Stimulated activated memory B cell treated with anti-CD40 and anti-IgM and Interleukin-4, amounts not matched to agents 10 μg/mL and 1 μg/mL and 100 μg/mL, for 72 hours (primary cell): Measurements from ENCODE around the gene SERTAD2.

Experiments
- ATAC-seq: fragments of 150-1000 bp; cut with Tn5 transposase; 2 replicates; pipeline ENCODE4 v1.10.0; 2021
- H3K27ac Mint-ChIP-seq: one replicate; pipeline ENCODE4 v1.8.0; 2022; ENCODE audit warnings: mild to moderate bottlenecking, mixed read lengths
- H3K27me3 Mint-ChIP-seq: one replicate; pipeline ENCODE4 v1.8.0; 2022; ENCODE audit warnings: mixed read lengths
- H3K36me3 Mint-ChIP-seq: one replicate; pipeline ENCODE4 v1.8.0; 2022; ENCODE audit warnings: mixed read lengths
- H3K4me1 Mint-ChIP-seq: one replicate; pipeline ENCODE4 v1.8.0; 2022; ENCODE audit warnings: mixed read lengths
- H3K4me3 Mint-ChIP-seq: one replicate; pipeline ENCODE4 v1.8.0; 2022; ENCODE audit warnings: mild to moderate bottlenecking, moderate library complexity, mixed read lengths
- H3K9me3 Mint-ChIP-seq: one replicate; pipeline ENCODE4 v1.8.0; 2022; ENCODE audit warnings: mixed read lengths

SERTAD2 gene

DNA sequence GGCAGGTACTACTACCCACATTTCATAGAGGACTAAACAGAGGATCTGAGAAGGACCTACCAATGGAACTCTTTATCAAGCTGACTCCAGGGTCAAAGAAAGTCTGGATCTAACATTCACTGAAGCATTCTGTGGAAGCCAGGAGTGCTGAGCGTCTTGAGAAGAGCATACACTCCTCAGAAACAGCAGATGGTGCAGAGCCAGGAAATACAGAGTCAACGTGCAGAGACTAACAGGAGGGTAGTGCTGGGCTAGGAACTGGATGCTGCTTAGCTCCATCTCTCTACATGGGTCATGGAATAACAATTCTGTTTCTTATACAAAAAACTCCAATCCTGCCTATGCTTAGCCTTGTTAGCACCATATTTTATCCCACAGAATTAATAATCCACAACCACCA lies 5.5 kb upstream of the SERTAD2 start:
- Mint-ChIP-seq H3K4me3 (no peak overlapping the region), H3K27ac (peak overlapping the region; percentile 92), H3K36me3 (peaks cover 4% of the 10 kb centered on the region), H3K4me1 (peaks cover 82% of the 10 kb centered on the region), H3K9me3 (no peaks in the 10 kb centered on the region), H3K27me3 (no peaks in the 10 kb centered on the region)
- ATAC-seq: no peak

GRCh38 chr2:64658269-64658668 lies 4.6 kb upstream of the SERTAD2 start:
- peaks cover 4% of the 10 kb centered on the region for H3K36me3 Mint-ChIP-seq
- peaks cover 75% of the 10 kb centered on the region for H3K4me1 Mint-ChIP-seq
- H3K9me3 Mint-ChIP-seq: no peaks in the 10 kb centered on the region
- no peak for ATAC-seq
- peak overlapping the region; percentile 3 for H3K4me3 Mint-ChIP-seq
- no peaks in the 10 kb centered on the region for H3K27me3 Mint-ChIP-seq
- peak overlapping the region; percentile 92 for H3K27ac Mint-ChIP-seq

- H3K36me3 Mint-ChIP-seq: no peaks in the 10 kb centered on the region
- no peak for ATAC-seq
- H3K27ac Mint-ChIP-seq: peak overlapping the region; percentile 92
- peaks cover 76% of the 10 kb centered on the region for H3K4me1 Mint-ChIP-seq
- H3K9me3 Mint-ChIP-seq: no peaks in the 10 kb centered on the region
- no peaks in the 10 kb centered on the region for H3K27me3 Mint-ChIP-seq
- peak overlapping the region; percentile 4 for H3K4me3 Mint-ChIP-seq
Observed at GRCh38 chr2:64657411-64657810, 3.7 kb upstream of the SERTAD2 start.

GRCh38 chr2:64656379-64656778 lies 2.7 kb upstream of the SERTAD2 start:
- peak overlapping the region; percentile 92 for H3K27ac Mint-ChIP-seq
- peaks cover 77% of the 10 kb centered on the region for H3K4me1 Mint-ChIP-seq
- no peaks in the 10 kb centered on the region for H3K36me3 Mint-ChIP-seq
- H3K4me3 Mint-ChIP-seq: no peak overlapping the region
- no peaks in the 10 kb centered on the region for H3K9me3 Mint-ChIP-seq
- no peaks in the 10 kb centered on the region for H3K27me3 Mint-ChIP-seq
- ATAC-seq: no peak

GRCh38 chr2:64655873-64656272 lies 2.2 kb upstream of the SERTAD2 start:
- Mint-ChIP-seq H3K27ac (peak overlapping the region; percentile 92), H3K27me3 (no peaks in the 10 kb centered on the region), H3K4me1 (peaks cover 78% of the 10 kb centered on the region), H3K9me3 (no peaks in the 10 kb centered on the region), H3K36me3 (no peaks in the 10 kb centered on the region), H3K4me3 (no peak overlapping the region)
- no peak for ATAC-seq

DNA sequence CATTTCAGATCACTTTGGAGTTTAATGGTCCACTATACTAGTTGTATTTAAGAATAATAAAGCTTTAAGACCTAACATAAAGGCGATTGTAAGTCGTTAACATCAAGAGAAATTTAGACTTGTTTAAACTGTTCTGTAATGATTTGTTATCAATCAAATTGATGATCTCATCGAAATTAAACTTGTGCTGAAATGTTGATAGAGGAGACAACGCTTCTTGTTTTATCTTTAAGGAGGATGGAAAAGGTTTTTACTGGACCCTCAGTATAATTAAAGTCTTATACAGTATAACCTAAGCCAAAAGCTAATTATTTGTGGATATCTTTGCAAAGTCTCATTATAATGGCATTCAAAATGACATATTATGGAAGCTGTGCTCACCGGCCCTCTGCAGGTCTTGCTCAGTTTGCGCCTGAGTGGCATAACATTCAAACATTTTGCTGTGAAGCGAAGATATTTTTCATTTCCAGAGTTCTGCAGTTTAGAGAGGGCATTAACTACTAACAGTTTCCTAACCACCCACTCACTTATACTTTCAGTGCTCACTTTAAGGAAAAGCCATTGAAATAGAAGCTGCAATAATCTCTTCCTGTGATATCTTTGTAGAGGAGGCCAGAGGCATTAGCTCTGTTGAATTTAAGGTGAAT lies 1.4 kb upstream of the SERTAD2 start:
- Mint-ChIP-seq H3K27me3 (no peaks in the 10 kb centered on the region), H3K27ac (peak overlapping the region; percentile 92), H3K9me3 (no peaks in the 10 kb centered on the region), H3K4me3 (peak overlapping the region; percentile 91), H3K4me1 (peaks cover 79% of the 10 kb centered on the region), H3K36me3 (no peaks in the 10 kb centered on the region)
- no peak for ATAC-seq

DNA sequence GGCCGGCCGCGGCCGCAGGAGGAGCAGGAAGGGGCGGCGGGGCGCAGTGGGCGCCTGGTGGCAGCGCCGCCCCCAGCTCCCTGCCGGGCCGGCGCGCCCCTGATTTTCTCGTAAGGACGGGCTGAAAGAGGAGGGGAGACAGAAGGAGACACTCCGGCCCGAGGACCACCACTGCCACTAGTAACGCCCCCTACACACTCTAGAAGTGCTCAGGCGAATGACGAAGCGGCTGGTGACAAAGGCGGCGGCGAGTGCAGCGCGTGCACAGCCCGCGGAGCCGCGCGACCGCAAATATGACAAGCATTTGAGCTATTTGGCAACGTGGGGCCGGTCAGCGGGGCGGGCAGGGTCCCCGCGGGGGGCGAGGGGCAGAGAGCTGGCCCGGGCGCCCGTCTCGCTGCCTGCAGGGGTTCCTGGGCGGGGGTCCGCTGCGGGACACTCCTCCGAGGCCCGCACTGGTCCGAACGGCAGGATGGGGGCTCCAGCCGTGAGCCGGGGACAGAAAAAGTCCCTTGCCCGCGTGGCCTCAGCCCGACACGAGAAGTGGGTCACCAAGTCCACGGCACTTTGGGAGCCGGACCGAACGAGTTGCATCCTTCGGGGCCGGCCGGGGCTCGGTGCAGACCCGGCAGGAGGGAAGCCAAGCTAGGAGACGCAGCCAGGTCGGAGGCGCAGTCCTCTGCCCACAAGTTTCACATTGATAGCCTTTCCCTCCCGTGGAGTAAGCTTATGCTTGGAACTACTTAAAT lies 524 bp upstream of the SERTAD2 start:
- no peaks in the 10 kb centered on the region for H3K9me3 Mint-ChIP-seq
- peaks cover 81% of the 10 kb centered on the region for H3K4me1 Mint-ChIP-seq
- H3K36me3 Mint-ChIP-seq: no peaks in the 10 kb centered on the region
- H3K27ac Mint-ChIP-seq: peak overlapping the region; percentile 92
- H3K4me3 Mint-ChIP-seq: peak overlapping the region; percentile 91
- peak; percentile 74 for ATAC-seq
- H3K27me3 Mint-ChIP-seq: no peaks in the 10 kb centered on the region

- Mint-ChIP-seq H3K27ac (peak overlapping the region; percentile 92), H3K4me1 (peaks cover 82% of the 10 kb centered on the region), H3K27me3 (no peaks in the 10 kb centered on the region), H3K4me3 (peak overlapping the region; percentile 93), H3K36me3 (no peaks in the 10 kb centered on the region), H3K9me3 (no peaks in the 10 kb centered on the region)
- ATAC-seq: no peak
Observed at GRCh38 chr2:64652231-64653108, 1.2 kb downstream of the SERTAD2 start.

- no peak for ATAC-seq
- H3K9me3 Mint-ChIP-seq: no peaks in the 10 kb centered on the region
- H3K27me3 Mint-ChIP-seq: no peaks in the 10 kb centered on the region
- peak overlapping the region; percentile 92 for H3K27ac Mint-ChIP-seq
- H3K36me3 Mint-ChIP-seq: no peaks in the 10 kb centered on the region
- H3K4me3 Mint-ChIP-seq: peak overlapping the region; percentile 93
- H3K4me1 Mint-ChIP-seq: peaks cover 82% of the 10 kb centered on the region
Observed at GRCh38 chr2:64651590-64651989, 2.1 kb downstream of the SERTAD2 start.

DNA sequence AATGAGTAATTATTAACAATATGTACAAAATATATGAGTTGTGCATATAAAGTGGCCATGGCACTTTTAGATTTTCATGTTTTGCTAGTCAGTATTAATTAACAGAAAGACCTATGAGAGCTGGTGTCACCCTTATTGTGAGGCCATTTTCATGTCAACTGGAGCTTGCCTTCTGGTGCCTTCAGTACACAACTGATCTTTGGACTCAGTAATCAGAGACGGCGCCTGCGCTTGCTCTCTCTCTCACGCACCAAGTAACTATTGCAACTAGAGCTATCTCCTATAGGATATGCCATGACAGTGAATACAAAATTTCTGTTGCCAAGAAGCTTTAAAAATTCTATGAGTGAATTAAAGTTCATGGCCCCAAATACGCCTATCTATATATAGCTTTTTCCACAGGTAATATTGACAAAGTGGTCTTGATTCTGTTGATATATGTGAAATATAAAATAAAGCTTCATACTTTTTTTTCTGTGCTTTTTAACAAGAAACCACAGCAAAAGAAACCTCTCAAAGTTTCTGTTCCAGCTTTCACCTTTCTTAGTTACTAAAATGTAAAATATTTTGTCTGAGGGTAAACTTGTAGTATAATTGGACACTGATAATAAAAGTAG lies 2.9 kb downstream of the SERTAD2 start:
- no peak overlapping the region for H3K4me3 Mint-ChIP-seq
- H3K27me3 Mint-ChIP-seq: no peaks in the 10 kb centered on the region
- ATAC-seq: no peak
- H3K36me3 Mint-ChIP-seq: no peaks in the 10 kb centered on the region
- no peaks in the 10 kb centered on the region for H3K9me3 Mint-ChIP-seq
- H3K4me1 Mint-ChIP-seq: peaks cover 78% of the 10 kb centered on the region
- peak overlapping the region; percentile 92 for H3K27ac Mint-ChIP-seq

DNA sequence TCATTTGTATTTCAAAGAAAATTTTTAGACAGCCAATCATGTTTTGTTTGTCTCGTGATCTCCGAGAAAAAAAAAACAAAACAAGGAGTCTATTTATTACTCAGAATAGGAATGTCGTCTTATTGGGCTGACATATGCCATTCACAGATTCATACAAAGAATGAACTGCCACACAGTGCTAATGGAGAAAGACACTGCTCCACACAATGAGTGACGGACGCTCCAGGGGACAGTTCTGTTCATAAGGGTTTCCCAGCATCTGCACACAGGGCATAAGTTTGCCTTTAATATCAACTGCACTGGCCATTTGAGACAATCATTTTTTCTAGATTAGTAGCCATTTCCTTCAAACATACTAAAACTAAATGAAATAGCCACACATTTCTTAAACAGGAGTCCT lies 3.4 kb downstream of the SERTAD2 start:
- no peak for ATAC-seq
- no peaks in the 10 kb centered on the region for H3K9me3 Mint-ChIP-seq
- no peaks in the 10 kb centered on the region for H3K36me3 Mint-ChIP-seq
- H3K4me1 Mint-ChIP-seq: peaks cover 74% of the 10 kb centered on the region
- peak overlapping the region; percentile 92 for H3K27ac Mint-ChIP-seq
- H3K27me3 Mint-ChIP-seq: no peaks in the 10 kb centered on the region
- no peak overlapping the region for H3K4me3 Mint-ChIP-seq

DNA sequence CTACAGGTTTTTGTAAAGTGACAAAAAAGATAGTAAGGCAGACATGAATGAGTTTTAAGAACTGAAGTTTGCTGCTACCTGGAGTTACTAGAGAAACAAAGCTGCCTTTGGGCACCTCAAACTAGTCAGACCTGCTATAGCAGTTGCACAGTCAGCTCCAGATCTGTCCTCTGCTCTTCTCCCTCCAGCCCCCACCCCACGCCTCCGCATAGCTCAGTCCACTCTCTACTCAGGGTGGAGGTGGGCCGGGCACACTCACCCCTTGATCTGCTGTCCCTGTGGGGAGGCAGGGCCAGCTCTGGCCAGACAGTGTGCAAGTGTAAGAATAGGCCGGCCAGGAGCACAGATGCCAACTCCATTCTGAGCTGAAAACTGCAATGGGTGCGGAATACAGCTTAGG lies 4.1 kb downstream of the SERTAD2 start:
- peaks cover 74% of the 10 kb centered on the region for H3K4me1 Mint-ChIP-seq
- no peak for ATAC-seq
- H3K36me3 Mint-ChIP-seq: no peaks in the 10 kb centered on the region
- H3K9me3 Mint-ChIP-seq: no peaks in the 10 kb centered on the region
- H3K27ac Mint-ChIP-seq: peak overlapping the region; percentile 66
- H3K4me3 Mint-ChIP-seq: peak overlapping the region; percentile 64
- H3K27me3 Mint-ChIP-seq: no peaks in the 10 kb centered on the region

DNA sequence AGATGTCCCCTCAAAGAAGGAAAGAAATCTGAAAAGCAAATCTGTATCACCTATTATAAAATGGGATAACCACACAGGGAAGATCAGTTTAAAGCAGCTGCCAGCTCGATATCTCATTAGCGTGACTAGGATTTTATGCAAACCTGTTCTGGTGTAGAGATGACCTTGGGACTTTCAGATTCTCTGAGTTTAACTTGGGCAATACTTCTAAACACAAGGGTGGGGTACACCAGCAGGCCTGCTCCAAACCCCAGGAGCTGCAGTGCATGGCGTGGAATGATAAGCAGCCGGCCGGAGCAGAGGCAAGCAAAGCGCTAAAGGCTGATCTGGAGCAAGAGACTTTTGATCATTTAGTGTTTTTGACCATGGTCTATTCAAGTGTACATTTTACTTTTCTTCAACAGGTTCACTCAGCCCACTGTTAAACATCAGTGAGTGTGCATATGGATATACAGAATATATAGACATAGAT lies 4.7 kb downstream of the SERTAD2 start:
- Mint-ChIP-seq H3K9me3 (no peaks in the 10 kb centered on the region), H3K27ac (peak overlapping the region; percentile 66), H3K4me1 (peaks cover 76% of the 10 kb centered on the region), H3K36me3 (no peaks in the 10 kb centered on the region), H3K4me3 (peak overlapping the region; percentile 62), H3K27me3 (no peaks in the 10 kb centered on the region)
- no peak for ATAC-seq

- ATAC-seq: no peak
- peak overlapping the region; percentile 9 for H3K4me3 Mint-ChIP-seq
- peaks cover 4% of the 10 kb centered on the region for H3K36me3 Mint-ChIP-seq
- peaks cover 85% of the 10 kb centered on the region for H3K4me1 Mint-ChIP-seq
- no peak overlapping the region for H3K27ac Mint-ChIP-seq
- H3K9me3 Mint-ChIP-seq: no peaks in the 10 kb centered on the region
- no peaks in the 10 kb centered on the region for H3K27me3 Mint-ChIP-seq
Observed at GRCh38 chr2:64646007-64646880, 7.5 kb downstream of the SERTAD2 start.
